GM19035 (cell line): ENCODE data around the gene PTPRM.

Experiments used
- ATAC-seq: cut with Tn5 transposase; IDR thresholded peaks from one replicate; pipeline ENCODE4 v1.9.1; 2021; ENCODE audit not compliant: unreplicated experiment

The PTPRM gene

DNA sequence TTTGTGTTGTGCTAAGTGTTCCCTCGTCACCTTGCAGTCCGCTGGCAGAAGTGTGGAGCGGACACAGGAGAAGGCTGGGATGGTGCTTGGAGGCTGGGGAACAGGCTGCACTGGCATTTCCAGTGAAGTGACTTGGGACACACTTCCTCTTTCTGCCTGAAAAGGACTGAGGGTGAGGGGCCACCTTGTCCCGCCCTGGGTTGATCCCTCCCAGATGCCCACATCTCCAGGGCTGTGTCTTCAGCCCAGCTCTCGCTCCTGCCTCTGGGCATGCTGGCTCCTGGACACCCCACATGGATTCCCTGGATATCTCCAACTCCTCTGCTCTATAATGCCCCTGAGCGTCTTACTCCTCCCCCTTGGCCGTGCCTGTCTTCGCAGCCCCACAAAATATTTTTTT, 412.6 kb downstream of the PTPRM start:
- ATAC-seq = no peak

DNA sequence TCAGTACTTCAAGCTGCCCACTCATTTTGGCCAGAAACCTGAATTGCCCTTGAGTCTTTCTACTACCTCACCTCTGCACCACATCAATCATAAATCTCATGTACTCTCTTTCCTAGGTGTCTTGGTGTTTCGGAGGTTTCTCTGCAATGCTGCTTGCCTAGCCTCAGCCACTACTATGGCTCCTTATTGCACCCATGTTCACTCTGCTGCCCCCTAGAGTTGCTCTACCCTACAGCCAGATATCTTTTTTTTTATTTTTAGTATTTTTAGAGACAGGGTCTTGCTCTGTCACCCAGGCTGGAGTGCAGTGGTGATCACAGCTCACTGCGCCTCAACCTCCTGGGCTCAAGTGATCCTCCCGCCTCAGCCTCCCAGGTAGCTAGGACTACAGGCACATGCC, 413.0 kb downstream of the PTPRM start:
- no peak for ATAC-seq

DNA sequence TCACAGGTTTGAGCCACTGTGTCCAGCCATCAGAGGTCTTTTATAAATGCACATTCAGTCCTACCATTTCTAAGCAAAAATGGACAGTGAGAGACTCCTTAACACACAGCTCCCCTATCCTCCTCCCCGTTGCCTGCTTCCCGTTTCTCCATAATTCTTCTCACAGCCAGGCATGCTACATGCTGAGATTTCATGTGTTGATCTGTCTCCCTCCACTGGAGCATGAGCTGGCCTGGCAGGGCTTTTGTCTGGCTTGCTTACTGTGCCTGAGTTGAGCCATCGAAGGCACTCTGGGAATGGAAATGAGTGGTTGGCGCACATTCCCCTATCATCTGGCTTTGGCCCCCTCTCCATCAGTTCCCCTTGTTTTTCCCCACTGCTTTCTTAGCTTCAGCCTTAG, 413.5 kb downstream of the PTPRM start:
- ATAC-seq = no peak

DNA sequence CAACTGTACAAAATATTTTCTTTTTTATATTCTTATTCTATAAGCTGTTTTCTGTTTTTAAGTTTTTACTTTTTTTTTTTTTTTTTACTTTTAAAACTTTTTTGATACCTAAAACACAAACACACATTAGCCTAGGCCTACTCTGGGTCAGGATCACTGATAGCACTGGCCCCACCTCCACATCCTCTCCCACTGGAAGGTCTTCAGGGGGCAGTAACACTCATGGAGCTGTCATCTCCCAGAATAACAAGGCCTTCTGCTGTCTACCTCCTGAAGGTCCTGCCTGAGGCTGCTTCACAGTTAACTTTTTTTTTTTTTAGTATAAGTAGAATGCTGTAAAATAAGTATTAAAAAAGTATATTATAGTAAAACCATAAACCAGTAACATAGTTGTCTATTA, 415.1 kb downstream of the PTPRM start:
- no peak for ATAC-seq

DNA sequence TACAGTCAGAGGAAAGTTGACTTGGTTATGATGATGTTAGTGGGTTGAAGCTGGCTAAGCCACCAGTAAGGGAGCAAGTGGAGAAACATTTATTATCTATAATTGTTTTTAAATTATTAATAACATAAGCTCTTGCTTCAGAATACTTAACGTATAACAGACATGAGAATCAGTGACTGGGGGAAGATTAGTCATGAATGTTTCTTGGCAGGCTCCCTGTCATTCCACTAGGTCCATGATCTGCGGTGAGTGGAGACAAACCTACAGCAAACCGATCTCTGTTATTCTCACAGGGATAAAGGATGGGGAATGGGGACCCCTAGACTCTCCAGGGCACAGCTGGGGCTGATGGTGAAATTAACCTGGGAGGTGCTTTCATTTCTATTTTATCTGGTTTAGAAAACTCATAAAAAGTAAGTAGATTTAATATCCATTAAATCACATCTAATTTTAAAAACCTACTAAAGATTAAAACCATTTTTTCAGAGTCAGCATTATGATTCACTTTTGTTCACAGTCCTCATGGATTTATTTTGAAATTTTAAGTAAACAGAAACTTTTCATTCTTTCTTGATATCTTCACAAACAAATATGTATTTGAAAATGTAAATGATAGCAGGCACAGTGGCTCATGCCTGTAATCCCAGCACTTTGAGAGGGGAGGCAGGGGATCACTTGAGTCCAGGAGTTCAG, 420.3 kb downstream of the PTPRM start:
- no peak for ATAC-seq

DNA sequence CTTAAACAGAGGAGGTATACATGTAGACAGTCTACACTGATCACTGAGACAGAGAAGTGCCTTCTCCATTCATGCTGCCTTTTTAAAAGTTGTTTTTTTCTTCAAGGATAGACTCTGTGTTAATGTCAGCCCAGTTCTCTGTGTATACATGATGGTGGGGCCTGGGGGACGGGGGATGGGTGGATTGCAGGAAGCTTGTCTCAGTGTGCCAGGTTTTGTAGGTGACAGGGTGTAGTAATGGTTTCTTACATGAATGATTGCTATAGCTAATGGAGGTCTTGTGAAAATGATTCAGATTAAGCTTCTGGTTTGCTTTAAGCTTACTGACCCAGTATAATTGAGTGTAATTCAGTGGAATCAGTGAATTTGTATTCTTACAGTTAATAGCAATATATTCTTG, 423.6 kb downstream of the PTPRM start:
- no peak for ATAC-seq

DNA sequence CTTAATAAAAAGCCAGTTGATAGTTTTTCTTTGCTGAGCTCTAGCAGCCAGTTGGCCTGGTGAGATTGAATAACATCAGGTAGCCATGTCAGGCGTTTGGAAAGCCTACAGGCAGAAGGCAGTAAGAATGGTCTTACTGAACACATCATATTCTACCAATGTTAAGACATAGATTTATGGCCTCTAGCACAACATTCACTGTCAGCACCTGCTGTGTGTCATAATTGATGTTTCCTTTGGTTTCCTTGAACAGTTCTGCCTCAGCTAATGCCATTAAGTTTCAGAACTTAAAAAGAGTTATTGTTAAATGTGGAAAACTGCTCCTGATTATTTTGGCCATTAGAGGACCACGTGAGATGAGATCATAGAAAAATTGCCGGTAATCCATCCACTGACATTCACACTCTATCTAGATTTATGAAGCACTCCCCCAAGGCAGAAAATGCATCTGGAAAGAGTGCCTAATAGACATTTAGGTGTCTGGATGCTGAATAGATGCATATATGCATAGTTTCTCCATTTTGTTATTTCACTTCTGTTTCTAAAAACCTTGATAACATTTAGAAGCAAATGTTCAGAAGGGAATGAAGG, 434.7 kb downstream of the PTPRM start:
- no peak for ATAC-seq

DNA sequence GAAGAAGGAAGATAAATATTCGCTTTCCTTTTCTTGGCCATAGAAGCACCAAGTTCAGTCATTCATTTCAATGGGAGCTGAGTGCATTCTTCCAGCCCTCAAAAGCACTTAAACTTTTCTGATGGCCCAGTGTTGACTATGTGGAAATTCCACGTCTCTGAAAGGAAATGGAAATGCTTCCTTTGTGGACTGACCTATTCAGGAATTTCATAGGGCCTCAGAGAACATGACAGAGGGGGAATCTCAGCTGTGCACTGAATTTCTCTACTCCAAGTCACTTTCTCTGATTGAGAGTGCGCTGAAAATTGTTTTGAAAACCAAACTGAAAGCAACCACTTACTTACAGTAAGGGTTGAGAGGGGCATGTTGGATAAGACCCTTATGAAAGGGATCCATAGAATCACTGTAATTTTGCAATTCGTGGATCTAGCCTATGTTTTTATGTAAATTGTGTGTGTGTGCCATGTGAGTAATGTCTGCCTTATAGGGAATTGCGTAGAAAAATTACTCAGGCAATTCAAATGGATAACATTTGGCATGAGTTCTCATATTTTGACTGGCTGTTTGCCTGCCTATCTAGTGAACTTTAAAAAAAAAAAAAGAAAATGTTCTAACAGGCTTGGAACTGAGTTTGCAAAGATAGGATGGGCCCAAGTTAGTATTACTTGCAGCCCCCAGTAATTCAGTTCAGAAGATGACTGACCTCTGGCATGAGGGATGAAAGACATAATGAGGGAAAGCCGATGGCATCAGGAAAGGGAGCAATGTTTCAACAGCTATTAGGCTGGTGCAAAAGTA, 437.0 kb downstream of the PTPRM start:
- no peak for ATAC-seq

DNA sequence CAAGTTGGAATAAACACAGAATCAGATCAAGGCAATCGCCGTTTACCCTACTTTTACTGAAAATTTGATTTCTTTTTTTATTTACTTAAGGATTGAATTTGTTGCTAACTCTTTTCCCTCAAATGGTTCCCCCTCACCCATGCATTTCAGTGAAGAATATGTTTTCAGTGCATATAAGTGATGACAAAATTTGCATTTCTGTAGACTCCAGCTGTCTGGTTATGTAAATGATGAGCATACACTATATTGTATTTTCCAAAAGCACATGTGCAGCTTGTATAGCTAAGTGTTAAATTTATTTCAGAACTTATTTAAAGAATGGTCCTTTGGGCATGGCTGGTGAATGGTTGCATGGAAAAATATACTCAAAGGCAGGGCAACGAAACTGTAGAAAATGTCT, 437.7 kb downstream of the PTPRM start:
- no peak for ATAC-seq

DNA sequence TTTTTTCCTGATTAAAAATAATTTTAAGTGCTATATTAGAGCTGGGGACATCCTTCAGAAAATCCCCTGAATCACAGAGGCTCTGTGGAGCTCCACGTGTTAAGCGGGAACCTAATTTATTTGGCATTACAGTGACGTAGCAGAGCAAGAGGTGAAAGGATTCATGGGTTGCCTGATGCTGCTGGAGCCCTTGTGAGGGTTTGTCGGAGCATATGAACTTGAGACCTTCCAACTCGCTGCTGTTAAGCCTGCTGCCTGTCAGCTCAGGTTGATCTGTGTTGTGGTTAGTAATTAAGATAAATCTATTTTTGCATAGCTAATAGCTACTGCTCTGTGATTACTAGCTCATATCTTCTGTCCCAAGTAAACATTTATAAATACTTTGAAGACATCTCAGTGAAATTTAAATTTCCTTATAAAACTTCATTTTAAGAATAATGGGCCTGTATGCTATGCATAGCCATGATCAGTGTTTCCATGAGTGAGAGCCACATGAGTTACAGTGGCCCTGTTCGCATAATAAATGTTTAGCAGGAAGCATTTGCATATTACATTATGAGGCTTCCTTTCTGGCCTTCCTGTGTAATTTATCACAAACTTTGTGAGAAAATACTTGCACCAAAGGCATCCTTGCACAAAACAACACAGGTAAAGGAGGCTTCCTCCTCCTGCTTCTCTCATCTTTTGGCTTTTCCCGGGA, 438.9 kb downstream of the PTPRM start:
- ATAC-seq = no peak

DNA sequence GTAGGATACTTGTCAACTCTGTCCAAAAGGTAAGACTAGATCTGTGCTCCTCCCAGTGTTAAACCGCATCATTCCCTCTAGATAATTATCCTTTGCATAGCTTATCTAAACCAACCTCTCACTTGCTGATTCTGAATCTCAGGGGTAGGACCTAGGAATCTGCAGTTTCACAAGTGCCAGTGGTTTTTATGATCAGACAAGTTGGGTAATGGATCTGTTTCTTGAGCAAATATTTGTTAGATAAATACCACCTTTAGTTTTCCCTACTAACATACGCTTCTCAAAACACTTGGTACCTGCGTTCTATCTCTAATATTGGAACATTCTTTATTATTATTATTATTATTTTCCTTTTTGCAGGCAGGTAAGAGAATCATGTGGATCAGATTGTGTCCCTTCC, 439.9 kb downstream of the PTPRM start:
- ATAC-seq = no peak

DNA sequence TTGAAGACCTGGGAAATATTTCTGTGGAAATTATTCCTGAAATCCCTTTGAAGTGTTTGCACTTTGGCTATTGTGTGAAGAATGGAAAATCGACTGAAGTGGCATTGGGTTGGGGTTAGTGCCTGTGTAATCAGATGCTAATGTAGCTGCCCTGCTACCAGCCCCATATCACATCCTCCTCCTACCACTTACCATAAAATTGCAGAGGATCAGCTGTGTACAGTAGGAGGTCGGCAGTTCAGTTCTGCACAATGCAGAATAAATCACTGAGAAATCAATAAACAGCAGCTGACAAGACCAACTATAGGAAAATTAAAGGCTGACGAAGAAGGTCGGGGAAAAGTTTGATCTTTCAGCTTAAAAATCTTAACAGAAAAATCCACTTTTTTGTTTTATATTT, 440.9 kb downstream of the PTPRM start:
- ATAC-seq = no peak

DNA sequence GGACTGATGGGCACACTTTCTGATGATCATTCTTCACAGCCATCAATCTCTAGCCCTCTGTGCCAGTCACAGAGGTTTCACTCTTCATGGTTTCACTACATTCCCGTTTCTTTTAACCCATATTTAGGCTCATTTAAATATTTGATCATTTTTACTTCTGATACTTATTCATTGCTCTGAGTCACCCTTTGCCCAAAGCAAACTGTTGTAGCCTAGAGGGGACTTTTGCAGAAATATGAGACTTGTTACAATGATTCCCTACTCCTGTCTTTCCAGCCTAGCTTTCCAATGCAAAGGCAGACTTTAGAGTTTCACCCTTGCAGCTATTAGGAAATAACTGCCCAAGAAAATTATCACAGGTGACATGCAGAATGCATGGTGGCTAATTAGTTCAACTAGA, 444.2 kb downstream of the PTPRM start:
- ATAC-seq = no peak

DNA sequence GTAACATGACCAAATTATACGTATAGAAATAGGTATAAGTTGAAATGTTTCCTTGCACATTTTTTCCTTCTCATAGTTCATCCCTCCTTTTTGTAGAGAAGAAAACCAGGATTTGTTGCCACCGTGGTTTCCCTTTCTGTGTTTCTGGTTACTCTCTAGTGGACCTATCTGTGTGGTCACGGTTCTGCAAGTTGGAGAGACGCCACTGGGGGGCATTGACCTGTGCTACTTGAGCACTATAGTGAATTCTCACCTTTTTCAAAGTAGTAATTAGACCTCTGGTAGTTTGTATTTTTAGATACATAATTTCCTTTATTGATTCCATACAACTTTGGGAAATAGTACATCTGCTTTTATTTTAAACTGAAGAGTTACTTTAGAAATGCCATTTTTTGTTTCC, 444.8 kb downstream of the PTPRM start:
- no peak for ATAC-seq

DNA sequence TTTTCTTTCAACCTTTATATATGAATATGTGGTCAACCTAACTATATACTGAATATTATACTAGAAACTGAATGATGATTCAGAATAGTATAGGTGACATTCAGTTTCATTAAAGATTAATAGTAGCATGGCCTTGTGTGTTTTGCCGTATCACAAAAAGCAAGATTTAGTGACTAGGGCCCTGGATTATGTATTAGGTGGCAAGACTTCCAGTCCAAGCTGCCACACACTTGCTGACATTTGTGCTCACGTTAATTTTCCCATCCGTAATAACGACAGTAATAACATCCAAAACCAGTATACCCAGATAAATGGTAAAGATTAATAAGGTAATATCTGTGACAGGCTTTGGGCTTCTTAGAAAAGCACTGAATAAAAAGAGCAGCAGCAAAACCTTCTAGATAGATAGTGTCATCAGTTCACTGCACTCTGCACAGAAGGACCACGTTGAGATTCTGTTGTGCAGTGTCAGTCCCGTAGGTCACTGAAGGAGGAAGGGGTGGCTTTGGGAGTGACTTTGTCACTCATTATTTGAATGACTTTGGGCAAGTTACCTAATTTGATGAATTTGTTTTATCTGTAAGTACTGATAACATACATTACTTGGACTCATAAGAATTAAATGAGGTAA, 451.7 kb downstream of the PTPRM start:
- ATAC-seq = no peak

DNA sequence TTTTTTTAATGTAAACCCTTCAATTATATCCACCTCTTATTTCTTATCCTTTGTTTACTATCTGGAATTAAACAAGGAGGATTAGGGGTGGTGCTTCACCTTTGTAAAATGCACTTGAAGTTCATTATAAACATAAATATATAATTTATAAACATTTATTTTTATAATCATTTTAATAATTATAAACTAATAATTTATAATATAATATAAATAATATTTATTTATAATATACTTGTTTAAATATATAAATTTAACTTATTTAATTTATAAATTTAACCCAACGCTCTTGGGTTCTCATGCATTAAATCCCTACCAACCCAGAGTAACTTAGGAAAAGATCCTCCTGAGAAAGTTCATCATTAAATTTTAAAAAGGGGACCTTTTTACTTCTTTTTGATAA, 452.5 kb downstream of the PTPRM start:
- ATAC-seq = no peak

DNA sequence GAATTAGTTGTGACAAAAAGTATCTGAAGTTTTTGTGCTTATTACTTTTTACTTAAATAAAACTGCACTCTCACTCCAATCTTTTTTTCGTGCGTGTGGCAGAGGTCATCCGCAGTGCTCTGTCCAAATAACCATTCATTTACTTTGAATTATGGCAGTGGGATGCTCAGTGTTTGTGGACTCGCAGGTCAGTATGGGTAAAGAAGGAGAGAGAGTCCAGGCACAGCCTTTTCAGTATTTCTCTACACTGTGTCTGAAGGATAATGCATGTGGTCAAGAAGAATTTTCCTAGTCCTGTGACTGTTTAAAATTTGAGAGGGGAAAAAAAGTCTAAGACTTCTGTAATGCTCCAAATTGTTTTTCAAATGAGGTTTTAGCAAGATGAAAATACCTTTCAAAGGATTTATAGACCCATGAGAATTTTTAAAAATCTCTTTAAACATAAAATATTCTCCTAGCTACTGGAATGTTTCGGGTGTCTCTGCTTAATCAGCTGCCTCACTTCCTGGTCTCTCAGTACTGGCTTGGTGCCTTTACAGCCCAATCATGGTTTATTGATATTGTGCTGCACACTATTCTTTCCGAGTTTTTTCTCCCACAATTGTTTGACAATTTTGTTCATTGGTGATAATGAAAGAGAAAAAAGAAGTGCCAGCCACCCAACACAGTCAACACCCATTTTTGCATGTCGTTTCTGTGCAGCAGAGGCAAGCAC, 453.2 kb downstream of the PTPRM start:
- no peak for ATAC-seq

DNA sequence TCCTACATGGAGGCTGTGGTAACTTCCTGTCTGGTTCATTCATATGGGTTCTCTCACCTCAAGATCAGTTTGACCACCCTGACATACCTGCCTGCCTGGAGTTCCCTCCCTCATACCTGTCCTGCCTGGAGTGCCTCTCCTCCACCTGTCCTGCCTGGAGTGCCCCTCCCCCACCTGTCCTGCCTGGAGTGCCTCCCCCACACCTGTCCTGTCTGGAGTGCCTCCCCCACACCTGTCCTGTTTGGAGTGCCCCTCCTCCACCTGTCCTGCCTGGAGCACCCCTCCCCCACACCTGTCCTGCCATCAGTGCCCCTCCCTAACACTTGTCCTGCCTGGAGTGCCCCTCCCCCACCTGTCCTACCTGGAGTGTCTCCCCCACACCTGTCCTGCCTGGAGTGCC, 461.9 kb downstream of the PTPRM start:
- no peak for ATAC-seq

DNA sequence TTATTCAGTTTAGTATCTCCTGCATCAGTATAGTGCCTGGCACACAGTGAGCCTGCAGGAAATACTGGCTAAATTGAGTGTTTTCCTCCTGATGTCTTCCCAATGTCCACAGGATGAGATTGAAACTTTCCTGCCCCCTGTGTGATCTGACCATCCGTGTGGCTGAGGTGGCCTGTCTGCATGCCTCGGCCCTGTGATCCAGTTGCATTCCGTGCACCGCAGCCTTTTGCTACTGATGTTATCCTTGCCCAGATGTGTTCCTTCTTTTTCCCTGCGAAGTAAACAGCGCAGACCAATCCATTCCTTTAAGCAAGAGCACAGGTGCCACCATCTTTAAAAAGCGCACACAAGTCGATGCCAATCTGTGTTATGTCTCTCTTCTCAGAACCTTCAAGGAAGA, 462.6 kb downstream of the PTPRM start:
- no peak for ATAC-seq

DNA sequence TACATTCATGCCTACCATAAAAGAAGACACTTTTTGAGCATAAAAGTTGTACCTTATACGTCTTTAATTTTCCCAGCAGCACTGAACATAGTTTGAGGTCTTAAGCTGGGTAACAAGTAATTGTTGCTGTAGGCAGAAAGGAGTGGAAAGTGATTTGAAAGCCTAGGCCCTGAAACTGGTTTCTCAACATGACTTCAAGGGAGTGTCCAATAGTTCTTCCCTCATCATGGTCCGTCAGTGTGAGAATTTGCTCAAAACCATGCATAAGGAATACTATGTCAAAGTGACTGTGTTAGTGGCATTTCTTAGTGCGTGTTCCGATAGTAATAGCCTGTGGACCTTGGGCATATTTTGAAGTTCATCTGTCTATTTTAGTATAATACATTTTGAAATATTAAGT, 463.1 kb downstream of the PTPRM start:
- no peak for ATAC-seq

DNA sequence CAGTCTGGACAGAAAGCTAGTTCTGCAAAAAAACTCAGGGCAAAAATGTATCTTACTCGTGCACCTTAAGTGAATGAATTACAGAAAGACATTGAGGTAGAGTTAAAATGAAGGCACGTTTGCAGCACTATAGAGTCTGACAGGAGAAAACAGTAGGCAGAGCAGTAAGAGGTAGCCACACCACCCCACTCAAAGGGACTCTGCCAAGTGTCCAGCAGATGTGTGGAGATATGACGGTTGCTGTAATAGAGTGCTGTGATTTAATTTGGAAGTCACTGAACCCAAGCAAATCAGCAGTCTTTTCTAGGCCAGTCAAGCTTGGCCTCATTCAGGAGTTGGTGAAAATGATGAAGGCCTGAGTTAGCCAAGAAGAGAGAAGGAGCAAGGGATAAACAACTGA, 464.4 kb downstream of the PTPRM start:
- no peak for ATAC-seq
